ENCODE results near the gene SLC39A12. TPM values are rescaled to one million over a fixed set of nuclear protein-coding genes. Genes with fewer than 3 reads are reported as not detected.

SLC39A12 gene
- polyA plus RNA-seq, 1 donor (not counting 4 experiments of a cell fraction or from before 2014, with no cell fraction given) = 0.07 TPM

DNA sequence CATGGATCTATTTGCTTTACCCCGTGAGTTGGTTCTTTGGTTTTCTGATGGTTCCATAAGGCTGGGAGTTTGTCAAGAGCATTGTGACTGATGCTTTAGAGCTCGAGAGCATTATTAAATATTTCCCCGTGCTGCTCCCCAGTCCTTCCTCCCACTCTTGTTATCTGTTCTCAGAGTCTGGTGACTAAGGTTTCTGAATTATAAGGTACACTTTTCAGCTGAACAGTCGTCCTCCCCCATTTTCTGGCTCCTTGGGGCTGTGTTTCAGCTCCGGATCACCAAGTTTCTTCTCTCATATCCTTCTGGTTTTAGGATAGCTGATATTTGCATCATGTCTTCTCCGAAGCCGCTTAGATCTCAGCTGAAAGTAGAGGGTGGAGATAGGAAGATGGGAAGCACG, 130.7 kb downstream of the SLC39A12 start:
- dilution Hi-C loops (cut with MboI; ENCODE audit: extremely low pct_ligation_motif_present, low sequenced_read_pairs) = no loop called here
- H2AFZ ChIP-seq (ENCODE audit: control insufficient read depth, low read length) = no peak overlapping the region
- no peak for FAIRE-seq

DNA sequence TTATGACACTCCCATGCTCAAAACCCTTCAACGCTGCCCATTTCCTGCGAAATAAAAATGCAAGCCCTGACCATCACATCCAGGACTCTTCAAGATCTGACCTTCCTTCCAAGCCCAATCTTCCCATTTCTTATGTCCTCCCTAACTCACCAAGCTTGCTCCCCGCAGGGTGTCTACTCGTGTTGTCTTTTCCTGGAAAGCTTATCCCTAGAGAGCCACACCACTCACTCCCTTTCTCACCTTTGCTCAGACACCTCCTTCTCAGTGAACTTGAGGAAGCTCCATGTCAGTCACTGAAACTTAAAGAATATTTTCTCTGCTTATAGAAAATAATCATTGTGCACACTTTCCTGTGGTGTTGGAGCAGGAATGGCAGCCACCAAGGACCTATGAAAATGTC, 134.1 kb downstream of the SLC39A12 start:
- Histone ChIP-seq H3K9me1 (ENCODE audit: control insufficient read depth, extremely low read depth, insufficient read depth, low read length) (no peaks in the 10 kb centered on the region), H3K79me2 (ENCODE audit: control insufficient read depth, insufficient read depth, low read length) (no peaks in the 10 kb centered on the region), H2AFZ (ENCODE audit: control insufficient read depth, low read length) (no peak overlapping the region), H3K9me3 (ENCODE audit: control insufficient read depth, low read depth, low read length) (no peaks in the 10 kb centered on the region), H3K36me3 (ENCODE audit: control insufficient read depth in 2 of 2, extremely low read depth in 1 of 2, insufficient read depth in 2 of 2, low read length in 2 of 2) (no peaks in the 10 kb centered on the region), H3K27me3 (ENCODE audit: control insufficient read depth, extremely low read depth, insufficient read depth, low read length) (peaks cover 3% of the 10 kb centered on the region), H3K4me1 (ENCODE audit: control insufficient read depth, extremely low read depth, insufficient read depth, low read length) (no peaks in the 10 kb centered on the region), H3K4me3 (ENCODE audit: control insufficient read depth in 2 of 3, extremely low read depth in 1 of 3, insufficient read depth in 2 of 3, low read depth in 1 of 3, low read length in 3 of 3) (no peak overlapping the region), H3K9ac (ENCODE audit: control insufficient read depth, extremely low read depth, insufficient read depth, low read length) (no peak overlapping the region), H3K4me2 (ENCODE audit: control insufficient read depth, extremely low read depth, insufficient read depth, low read depth, low read length) (no peak overlapping the region), H3K27ac (ENCODE audit: control insufficient read depth, insufficient read depth, low read length) (no peak overlapping the region), H4K20me1 (ENCODE audit: control insufficient read depth, extremely low read depth, insufficient read depth, low read length) (no peaks in the 10 kb centered on the region)
- TF ChIP-seq EZH2 (IDR thresholded peaks at IDR 0.05; ENCODE audit: low read length) = no peak
- TF ChIP-seq, protein P1, sequence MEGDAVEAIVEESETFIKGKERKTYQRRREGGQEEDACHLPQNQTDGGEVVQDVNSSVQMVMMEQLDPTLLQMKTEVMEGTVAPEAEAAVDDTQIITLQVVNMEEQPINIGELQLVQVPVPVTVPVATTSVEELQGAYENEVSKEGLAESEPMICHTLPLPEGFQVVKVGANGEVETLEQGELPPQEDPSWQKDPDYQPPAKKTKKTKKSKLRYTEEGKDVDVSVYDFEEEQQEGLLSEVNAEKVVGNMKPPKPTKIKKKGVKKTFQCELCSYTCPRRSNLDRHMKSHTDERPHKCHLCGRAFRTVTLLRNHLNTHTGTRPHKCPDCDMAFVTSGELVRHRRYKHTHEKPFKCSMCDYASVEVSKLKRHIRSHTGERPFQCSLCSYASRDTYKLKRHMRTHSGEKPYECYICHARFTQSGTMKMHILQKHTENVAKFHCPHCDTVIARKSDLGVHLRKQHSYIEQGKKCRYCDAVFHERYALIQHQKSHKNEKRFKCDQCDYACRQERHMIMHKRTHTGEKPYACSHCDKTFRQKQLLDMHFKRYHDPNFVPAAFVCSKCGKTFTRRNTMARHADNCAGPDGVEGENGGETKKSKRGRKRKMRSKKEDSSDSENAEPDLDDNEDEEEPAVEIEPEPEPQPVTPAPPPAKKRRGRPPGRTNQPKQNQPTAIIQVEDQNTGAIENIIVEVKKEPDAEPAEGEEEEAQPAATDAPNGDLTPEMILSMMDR (optimal IDR thresholded peaks at IDR 0.05 in 1 of 3, IDR thresholded peaks at IDR 0.05 in 1 of 3, conservative IDR thresholded peaks at IDR 0.05 in 1 of 3; ENCODE audit: extremely low read depth in 1 of 3, insufficient read depth in 2 of 3, low read length in 3 of 3) = no peak
- DNase-seq (ENCODE audit: low read depth, low spot score) = no peak
- FAIRE-seq = no peak
- dilution Hi-C loops (cut with MboI; ENCODE audit: extremely low pct_ligation_motif_present, low sequenced_read_pairs) = no loop called here

More for the DNA sequence above, 130.7 kb downstream of the SLC39A12 start:
- H3K9me1 ChIP-seq (ENCODE audit: control insufficient read depth, extremely low read depth, insufficient read depth, low read length) = no peaks in the 10 kb centered on the region
- TF ChIP-seq EZH2 (IDR thresholded peaks at IDR 0.05; ENCODE audit: low read length) = no peak
- TF ChIP-seq, protein P1 (optimal IDR thresholded peaks at IDR 0.05 in 1 of 3, IDR thresholded peaks at IDR 0.05 in 1 of 3, conservative IDR thresholded peaks at IDR 0.05 in 1 of 3; ENCODE audit: extremely low read depth in 1 of 3, insufficient read depth in 2 of 3, low read length in 3 of 3) = no peak
- H4K20me1 ChIP-seq (ENCODE audit: control insufficient read depth, extremely low read depth, insufficient read depth, low read length) = no peaks in the 10 kb centered on the region
- no peak overlapping the region for H3K27ac ChIP-seq (ENCODE audit: control insufficient read depth, insufficient read depth, low read length)
- no peaks in the 10 kb centered on the region for H3K4me1 ChIP-seq (ENCODE audit: control insufficient read depth, extremely low read depth, insufficient read depth, low read length)
- no peaks in the 10 kb centered on the region for H3K36me3 ChIP-seq (ENCODE audit: control insufficient read depth in 2 of 2, extremely low read depth in 1 of 2, insufficient read depth in 2 of 2, low read length in 2 of 2)
- H3K27me3 ChIP-seq (ENCODE audit: control insufficient read depth, extremely low read depth, insufficient read depth, low read length) = peaks cover 3% of the 10 kb centered on the region
- H3K4me3 ChIP-seq (ENCODE audit: control insufficient read depth in 2 of 3, extremely low read depth in 1 of 3, insufficient read depth in 2 of 3, low read depth in 1 of 3, low read length in 3 of 3) = no peak overlapping the region
- no peak overlapping the region for H3K9ac ChIP-seq (ENCODE audit: control insufficient read depth, extremely low read depth, insufficient read depth, low read length)
- DNase-seq (ENCODE audit: low read depth, low spot score) = no peak
- H3K79me2 ChIP-seq (ENCODE audit: control insufficient read depth, insufficient read depth, low read length) = no peaks in the 10 kb centered on the region
- H3K4me2 ChIP-seq (ENCODE audit: control insufficient read depth, extremely low read depth, insufficient read depth, low read depth, low read length) = no peak overlapping the region
- no peaks in the 10 kb centered on the region for H3K9me3 ChIP-seq (ENCODE audit: control insufficient read depth, low read depth, low read length)

Data from keratinocyte (primary cell).